Right atrium auricular region (tissue), 2 donors: Measurements from ENCODE around the gene UNK. TPM values are rescaled to one million over a fixed set of nuclear protein-coding genes. Genes with fewer than 3 reads are reported as not detected.
A peak's percentile ranks its signal among the peaks of the same experiment; 100 is the strongest.

Experiments
- DNase-seq: peaks from one replicate; pipeline ENCODE4 v3.0.0-alpha.2; 2019; ENCODE audit warnings: low spot score
- H3K27ac ChIP-seq, 2 donors: fragments of 200-600 bp; sonication (generic); 1 replicate in 1 of 2; 2 replicates in 1 of 2; pipeline ENCODE4 v1.5.1; 2016 to 2019
- H3K27me3 ChIP-seq, 2 donors: fragments of 200-600 bp; sonication (generic); one replicate each; pipeline versions ENCODE4 v1.5.1 to v1.6.0; 2017 to 2019
- H3K36me3 ChIP-seq: fragments of 200-600 bp; sonication (generic); one replicate; pipeline ENCODE4 v1.5.1; 2016
- H3K4me1 ChIP-seq, 2 donors: fragments of 200-600 bp; sonication (generic); one replicate each; pipeline versions ENCODE4 v1.5.1 to v1.6.0; 2017 to 2019
- H3K4me3 ChIP-seq, 2 donors: fragments of 200-600 bp; sonication (generic); 1 replicate in 1 of 2; 2 replicates in 1 of 2; pipeline ENCODE4 v1.5.1; 2017 to 2019; ENCODE audit warnings: mild to moderate bottlenecking in 1 of 2, moderate library complexity in 1 of 2
- H3K9me3 ChIP-seq, 2 donors: fragments of 200-600 bp; sonication (generic); one replicate each; pipeline ENCODE4 v1.5.1; 2019
- total RNA-seq, 2 donors: library from RNA; depleted of rRNA; stranded (reverse); fragments of >200 nt; gene quantifications; one replicate each; pipeline ENCODE4 v1.1.0, GENCODE V29; 2016
- TF ChIP-seq, protein P1 (sequence below), 2 donors: fragments of 200-600 bp; sonication (generic); IDR thresholded peaks; one replicate each; pipeline ENCODE4 v1.5.1; 2019; ENCODE audit warnings: antibody characterized with exemption in 2 of 2

The UNK gene
- total RNA-seq, 2 donors from 2014 or later, result 18.8 to 25.3 TPM

DNA sequence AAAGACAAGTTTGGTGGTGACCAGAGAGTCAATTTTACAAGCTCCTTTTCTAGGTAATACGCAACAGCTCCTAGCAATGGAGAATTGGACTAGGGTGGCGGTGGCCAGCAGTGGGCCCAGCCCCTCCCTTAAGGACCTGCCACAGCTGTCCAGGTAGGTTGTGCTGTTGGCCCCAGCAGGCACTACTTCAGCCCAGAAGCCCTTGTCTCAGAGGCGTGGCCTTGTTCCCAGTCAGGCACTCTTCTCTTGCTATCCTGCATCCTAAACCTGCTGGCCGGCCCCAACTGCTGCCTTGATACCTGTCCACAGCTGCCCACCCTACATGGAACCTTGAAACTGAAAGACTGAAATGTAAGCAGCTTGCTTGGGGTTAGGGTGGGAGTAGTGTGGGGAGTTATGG is 18.6 kb upstream of the UNK start:
- Histone ChIP-seq H3K27ac (peak overlapping the region; percentile 90 to 92), H3K4me3 (no peak overlapping the region), H3K9me3 (no peaks in the 10 kb centered on the region), H3K27me3 (no peaks in the 10 kb centered on the region), H3K4me1 (peaks cover 0 to 22% of the 10 kb centered on the region in 2 donors), H3K36me3 (no peaks in the 10 kb centered on the region)
- TF ChIP-seq, protein P1, sequence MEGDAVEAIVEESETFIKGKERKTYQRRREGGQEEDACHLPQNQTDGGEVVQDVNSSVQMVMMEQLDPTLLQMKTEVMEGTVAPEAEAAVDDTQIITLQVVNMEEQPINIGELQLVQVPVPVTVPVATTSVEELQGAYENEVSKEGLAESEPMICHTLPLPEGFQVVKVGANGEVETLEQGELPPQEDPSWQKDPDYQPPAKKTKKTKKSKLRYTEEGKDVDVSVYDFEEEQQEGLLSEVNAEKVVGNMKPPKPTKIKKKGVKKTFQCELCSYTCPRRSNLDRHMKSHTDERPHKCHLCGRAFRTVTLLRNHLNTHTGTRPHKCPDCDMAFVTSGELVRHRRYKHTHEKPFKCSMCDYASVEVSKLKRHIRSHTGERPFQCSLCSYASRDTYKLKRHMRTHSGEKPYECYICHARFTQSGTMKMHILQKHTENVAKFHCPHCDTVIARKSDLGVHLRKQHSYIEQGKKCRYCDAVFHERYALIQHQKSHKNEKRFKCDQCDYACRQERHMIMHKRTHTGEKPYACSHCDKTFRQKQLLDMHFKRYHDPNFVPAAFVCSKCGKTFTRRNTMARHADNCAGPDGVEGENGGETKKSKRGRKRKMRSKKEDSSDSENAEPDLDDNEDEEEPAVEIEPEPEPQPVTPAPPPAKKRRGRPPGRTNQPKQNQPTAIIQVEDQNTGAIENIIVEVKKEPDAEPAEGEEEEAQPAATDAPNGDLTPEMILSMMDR (IDR thresholded peaks at IDR 0.05), result no peak
- DNase-seq, result no peak

DNA sequence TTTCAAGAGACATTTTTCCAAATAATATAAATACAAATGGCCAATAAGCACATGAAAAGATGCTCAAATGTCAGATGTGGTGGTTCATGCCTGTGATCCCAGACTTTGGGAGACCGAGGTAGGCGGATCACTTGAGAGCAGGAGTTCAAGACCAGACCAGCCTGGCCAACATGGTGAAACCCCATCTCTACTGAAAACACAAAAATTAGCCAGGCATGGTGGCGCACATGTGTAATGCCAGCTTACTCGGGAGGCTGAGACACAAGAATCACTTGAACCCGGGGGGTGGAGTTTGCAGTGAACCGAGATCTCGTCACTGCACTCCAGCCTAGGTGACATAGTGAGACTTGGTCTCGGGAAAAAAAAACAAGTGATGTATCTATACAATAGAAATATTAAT is 16.7 kb upstream of the UNK start:
- DNase-seq, result no peak
- Histone ChIP-seq H3K27ac (no peak overlapping the region), H3K9me3 (no peaks in the 10 kb centered on the region), H3K36me3 (no peaks in the 10 kb centered on the region), H3K4me3 (no peak overlapping the region), H3K4me1 (peaks cover 0 to 22% of the 10 kb centered on the region in 2 donors), H3K27me3 (no peaks in the 10 kb centered on the region)
- TF ChIP-seq, protein P1 (IDR thresholded peaks at IDR 0.05), result no peak

DNA sequence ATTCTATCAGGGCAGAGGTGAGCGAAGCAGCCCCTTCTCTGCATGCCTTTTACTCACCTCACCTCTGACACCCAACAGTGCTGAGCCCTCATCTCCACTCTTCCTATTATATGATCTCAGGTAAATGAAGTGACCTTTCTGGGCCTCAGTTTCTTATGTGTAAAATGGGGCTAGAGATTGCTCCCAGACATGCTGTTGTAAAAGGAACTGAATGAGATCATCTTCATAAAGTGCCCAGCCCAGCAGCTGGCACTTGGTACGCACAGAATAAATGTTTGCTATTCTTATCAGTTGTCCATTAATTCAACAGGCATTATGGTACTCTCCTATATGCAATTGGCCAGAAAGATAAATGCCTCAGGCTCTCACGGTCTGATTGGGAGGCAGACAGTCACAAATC is 15.1 kb upstream of the UNK start:
- Histone ChIP-seq H3K27me3 (no peaks in the 10 kb centered on the region), H3K4me3 (no peak overlapping the region), H3K4me1 (peaks cover 0 to 8% of the 10 kb centered on the region in 2 donors), H3K27ac (no peak overlapping the region), H3K9me3 (no peaks in the 10 kb centered on the region), H3K36me3 (peaks cover 4% of the 10 kb centered on the region)
- DNase-seq, result no peak
- TF ChIP-seq, protein P1 (IDR thresholded peaks at IDR 0.05), result no peak

DNA sequence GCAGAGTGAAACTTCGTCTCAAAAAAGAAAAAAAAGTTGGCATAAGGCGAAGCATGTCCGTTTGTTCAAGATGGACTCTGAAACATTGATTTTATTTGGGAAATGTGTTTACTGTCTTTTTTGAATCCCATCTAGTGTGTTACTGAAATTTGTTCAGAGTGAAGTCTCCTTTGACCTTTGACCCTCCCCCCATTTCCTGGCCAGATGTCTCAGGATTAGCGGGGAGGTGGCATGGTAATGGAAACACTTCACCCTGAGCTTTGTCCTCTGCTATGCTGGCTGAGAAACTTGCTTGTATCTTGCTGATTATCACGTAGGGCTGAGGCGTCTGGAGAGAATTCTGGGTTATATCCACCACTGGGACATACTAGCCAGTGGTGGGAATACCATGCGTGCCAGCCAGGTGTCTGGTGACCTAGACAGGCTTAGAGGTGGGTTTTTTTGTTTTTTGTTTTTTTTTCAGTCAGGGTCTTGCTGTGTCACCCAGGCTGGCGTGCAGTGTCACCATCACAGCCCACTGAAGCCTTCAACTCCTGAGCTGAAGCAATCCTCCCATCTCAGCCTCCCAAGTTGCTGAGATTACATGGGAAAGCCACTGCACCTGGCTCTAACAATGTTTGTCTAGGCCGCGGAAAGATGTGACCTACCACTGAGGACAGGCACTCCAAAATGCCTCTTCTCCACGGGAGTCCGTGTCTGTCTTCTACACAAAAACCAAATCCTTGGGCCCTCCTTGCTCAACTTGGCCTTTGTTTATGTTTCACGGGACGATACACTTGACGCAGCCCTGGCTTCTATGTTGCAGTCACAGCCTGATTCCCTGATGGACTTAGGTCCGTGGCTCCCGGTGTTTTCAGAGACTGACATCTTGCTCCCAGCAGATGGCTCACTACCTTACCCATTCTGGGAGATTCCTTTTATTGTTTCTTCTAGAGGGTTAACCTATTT is 13.0 kb upstream of the UNK start:
- Histone ChIP-seq H3K27ac (no peak overlapping the region), H3K36me3 (peaks cover 21% of the 10 kb centered on the region), H3K27me3 (no peaks in the 10 kb centered on the region), H3K4me3 (no peak overlapping the region), H3K9me3 (no peaks in the 10 kb centered on the region), H3K4me1 (peaks cover 0 to 14% of the 10 kb centered on the region in 2 donors)
- no peak for DNase-seq
- TF ChIP-seq, protein P1 (IDR thresholded peaks at IDR 0.05), result no peak

DNA sequence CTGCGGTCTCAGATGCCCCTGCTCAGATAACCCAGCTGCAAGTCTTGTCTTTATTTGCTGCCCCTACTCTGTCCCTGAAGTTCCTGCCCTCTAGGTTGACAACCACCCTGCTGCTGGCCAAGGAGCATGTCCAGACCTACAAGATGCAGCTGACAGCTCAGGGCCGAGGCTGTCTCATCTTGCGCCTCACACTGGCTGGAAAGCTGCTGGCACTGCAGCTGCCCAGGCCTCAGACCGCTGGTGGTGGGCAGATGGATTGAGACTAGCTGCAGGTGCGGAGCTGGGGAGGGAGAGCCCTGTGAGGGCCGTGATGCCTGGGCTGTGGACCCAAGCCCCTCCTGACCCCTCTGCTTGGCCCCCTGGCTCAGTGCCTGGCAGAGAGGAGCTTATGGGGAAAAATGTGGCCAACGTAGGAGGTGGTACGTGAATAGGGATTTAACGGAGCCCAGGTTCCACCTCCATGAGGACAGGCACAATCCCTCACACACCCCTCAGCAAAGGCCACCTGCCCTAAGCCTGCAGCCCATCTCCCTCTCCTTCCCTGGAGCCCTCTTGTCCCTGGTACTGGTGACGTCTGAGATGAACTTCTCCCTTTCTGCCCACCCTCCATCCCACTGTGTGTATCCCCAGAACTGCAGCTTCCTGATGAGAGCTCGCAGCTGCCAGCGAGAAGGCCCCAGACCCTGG is 11.3 kb upstream of the UNK start:
- Histone ChIP-seq H3K9me3 (no peaks in the 10 kb centered on the region), H3K27ac (no peak overlapping the region), H3K4me3 (no peak overlapping the region), H3K4me1 (peaks cover 0 to 30% of the 10 kb centered on the region in 2 donors), H3K27me3 (no peaks in the 10 kb centered on the region), H3K36me3 (peaks cover 36% of the 10 kb centered on the region)
- TF ChIP-seq, protein P1 (IDR thresholded peaks at IDR 0.05), result no peak
- no peak for DNase-seq
